Measurements from ENCODE around the gene MAD1L1.

- TF ChIP-seq CTCF (IDR thresholded peaks at IDR 0.05) (peak in 3 of 4 donors; percentile 18 to 28 (median 26)), POLR2A (IDR thresholded peaks at IDR 0.05) (no peak)
Observed at GRCh38 chr7:1794888-1795542, 437.7 kb downstream of the MAD1L1 start.
